Mesodermal cell (in vitro differentiated cells): ENCODE data around the gene TBC1D17. TPM values are rescaled to one million over a fixed set of nuclear protein-coding genes. Genes with fewer than 3 reads are reported as not detected.

Experiments
- H3K27ac ChIP-seq: 2 replicates; pipeline ENCODE4 v1.7.0; 2013; ENCODE audit warnings: mild to moderate bottlenecking, low read depth, low read length, moderate library complexity; ENCODE audit not compliant: severe bottlenecking
- H3K36me3 ChIP-seq: 2 replicates; pipeline ENCODE4 v1.7.1; 2013; ENCODE audit warnings: mild to moderate bottlenecking, low read length, moderate library complexity; ENCODE audit not compliant: control insufficient read depth, insufficient read depth
- H3K4me1 ChIP-seq: one replicate; pipeline ENCODE4 v1.7.1; 2013; ENCODE audit warnings: mild to moderate bottlenecking, low read length; ENCODE audit not compliant: insufficient read depth, control insufficient read depth, poor library complexity, severe bottlenecking
- H3K4me3 ChIP-seq: 2 replicates; pipeline ENCODE4 v1.7.0; 2013; ENCODE audit warnings: low read length, control low read depth, mild to moderate bottlenecking; ENCODE audit not compliant: insufficient read depth, poor library complexity, severe bottlenecking; ENCODE audit errors: extremely low read depth
- H3K9me3 ChIP-seq: 2 replicates; pipeline ENCODE4 v1.7.1; 2013; ENCODE audit warnings: mild to moderate bottlenecking, low read length, moderate library complexity; ENCODE audit not compliant: control insufficient read depth
- WGBS, 2 experiments: methylation state at CpG; one replicate each; pipeline ENCODE4 v1.1.5; 2013; ENCODE audit warnings: missing lambda C conversion rate in 2 of 2; ENCODE audit not compliant: insufficient coverage in 2 of 2; 5-methylcytosine and 5-hydroxymethylcytosine counted together
- polyA plus RNA-seq, 2 experiments: library from polyadenylated mRNA; stranded (reverse); fragments of 50-300 nt; gene quantifications; one replicate each; pipeline ENCODE4 v1.2.3, GENCODE V29; 2013

The TBC1D17 gene
- 37.6 TPM for polyA plus RNA-seq (2013, experiment 1 of 2)
- 34.7 TPM for polyA plus RNA-seq (2013, experiment 2 of 2)

- H3K4me3 ChIP-seq = peak within 1 kb of the TSS; percentile 99
- H3K4me1 ChIP-seq = peaks cover 11% of the 10 kb centered on the region
- peaks cover 47% of the 10 kb centered on the region for H3K36me3 ChIP-seq
- peak within 1 kb of the TSS; percentile 98 for H3K27ac ChIP-seq
- WGBS, 2 experiments = 0% methylated on average over 53 of the region's 61 CpGs
- no peaks in the 10 kb centered on the region for H3K9me3 ChIP-seq
Observed at GRCh38 chr19:49877020-49877878, at the start of gene TBC1D17, which contains the start of gene AKT1S1. Gene TBC1D17, plus strand, starts transcription at chr19:49877702. Its CDS starts 22 bp downstream, at chr19:49877724. Gene AKT1S1, minus strand, starts transcription at chr19:49877355. Its CDS starts 4,060 bp downstream, at chr19:49873295.

GRCh38 chr19:49829200-49829599 lies 48.3 kb upstream of the TBC1D17 start:
- no peak overlapping the region for H3K4me3 ChIP-seq
- 94 to 98% methylated on average over 8 of the region's 8 CpGs for WGBS, 2 experiments
- no peaks in the 10 kb centered on the region for H3K9me3 ChIP-seq
- peaks cover 4% of the 10 kb centered on the region for H3K4me1 ChIP-seq
- peaks cover 73% of the 10 kb centered on the region for H3K36me3 ChIP-seq
- no peak overlapping the region for H3K27ac ChIP-seq

- H3K4me3 ChIP-seq = no peak overlapping the region
- peaks cover 4% of the 10 kb centered on the region for H3K4me1 ChIP-seq
- H3K36me3 ChIP-seq = peaks cover 72% of the 10 kb centered on the region
- no peaks in the 10 kb centered on the region for H3K9me3 ChIP-seq
- H3K27ac ChIP-seq = no peak overlapping the region
- 94 to 96% methylated on average over 13 to 18 of the region's 18 CpGs for WGBS, 2 experiments
Observed at GRCh38 chr19:49829721-49830120, 47.8 kb upstream of the TBC1D17 start.

- Histone ChIP-seq H3K4me3 (no peak overlapping the region), H3K36me3 (peaks cover 77% of the 10 kb centered on the region), H3K4me1 (peaks cover 4% of the 10 kb centered on the region), H3K9me3 (no peaks in the 10 kb centered on the region), H3K27ac (no peak overlapping the region)
- WGBS, 2 experiments = 95 to 100% methylated on average over 7 to 10 of the region's 12 CpGs
Observed at GRCh38 chr19:49830766-49831165, 46.7 kb upstream of the TBC1D17 start.

GRCh38 chr19:49831592-49831991 lies 45.9 kb upstream of the TBC1D17 start:
- Histone ChIP-seq H3K27ac (no peak overlapping the region), H3K36me3 (peaks cover 85% of the 10 kb centered on the region), H3K4me3 (no peak overlapping the region), H3K4me1 (peaks cover 5% of the 10 kb centered on the region), H3K9me3 (no peaks in the 10 kb centered on the region)
- WGBS, 2 experiments = 89 to 100% methylated on average over 7 of the region's 8 CpGs

- peaks cover 9% of the 10 kb centered on the region for H3K4me1 ChIP-seq
- H3K4me3 ChIP-seq = no peak overlapping the region
- H3K27ac ChIP-seq = no peak overlapping the region
- WGBS, 2 experiments = 94 to 96% methylated on average over 6 to 8 of the region's 9 CpGs
- peaks cover 94% of the 10 kb centered on the region for H3K36me3 ChIP-seq
- H3K9me3 ChIP-seq = no peaks in the 10 kb centered on the region
Observed at GRCh38 chr19:49832556-49832955, 44.9 kb upstream of the TBC1D17 start.

- Histone ChIP-seq H3K27ac (no peak overlapping the region), H3K4me1 (peaks cover 9% of the 10 kb centered on the region), H3K4me3 (no peak overlapping the region), H3K9me3 (no peaks in the 10 kb centered on the region), H3K36me3 (peaks cover 97% of the 10 kb centered on the region)
- WGBS, 2 experiments = 91 to 97% methylated on average over 1 to 7 of the region's 7 CpGs
Observed at GRCh38 chr19:49833599-49833998, 43.9 kb upstream of the TBC1D17 start.

- H3K4me3 ChIP-seq = no peak overlapping the region
- H3K9me3 ChIP-seq = no peaks in the 10 kb centered on the region
- peaks cover 7% of the 10 kb centered on the region for H3K4me1 ChIP-seq
- WGBS, 2 experiments = 90 to 97% methylated on average over 4 to 10 of the region's 12 CpGs
- no peak overlapping the region for H3K27ac ChIP-seq
- H3K36me3 ChIP-seq = peaks cover 97% of the 10 kb centered on the region
Observed at GRCh38 chr19:49835562-49835961, 41.9 kb upstream of the TBC1D17 start.

GRCh38 chr19:49836176-49837008 lies 41.1 kb upstream of the TBC1D17 start:
- 96 to 98% methylated on average over 18 to 19 of the region's 20 CpGs for WGBS, 2 experiments
- H3K4me1 ChIP-seq = peaks cover 5% of the 10 kb centered on the region
- H3K9me3 ChIP-seq = no peaks in the 10 kb centered on the region
- no peak overlapping the region for H3K4me3 ChIP-seq
- no peak overlapping the region for H3K27ac ChIP-seq
- H3K36me3 ChIP-seq = peaks cover 97% of the 10 kb centered on the region

GRCh38 chr19:49837009-49837310 lies 40.5 kb upstream of the TBC1D17 start:
- WGBS, 2 experiments = 87 to 94% methylated on average over 5 of the region's 5 CpGs
- Histone ChIP-seq H3K4me1 (peaks cover 5% of the 10 kb centered on the region), H3K4me3 (no peak overlapping the region), H3K36me3 (peaks cover 97% of the 10 kb centered on the region), H3K27ac (no peak overlapping the region), H3K9me3 (no peaks in the 10 kb centered on the region)
